Measurements from ENCODE around the gene C2CD2.

DNA sequence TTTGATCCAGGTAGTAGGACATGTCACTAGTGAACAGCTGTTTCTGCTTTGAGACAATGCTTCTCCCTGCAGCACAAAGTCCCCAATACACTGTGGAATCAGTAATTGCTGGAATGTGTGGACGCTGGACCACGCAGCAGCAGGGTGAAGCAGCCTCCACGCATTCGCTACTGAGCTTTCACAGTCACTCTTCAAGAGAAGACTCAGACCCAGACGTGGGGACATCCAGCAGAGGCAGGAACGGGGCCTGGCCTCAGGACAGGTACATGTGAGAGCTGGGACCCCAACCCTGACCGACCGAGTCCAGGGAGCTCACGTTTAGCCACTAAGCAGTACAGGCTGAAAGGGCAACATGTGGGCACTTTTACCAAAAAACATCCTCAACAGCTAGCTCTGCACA lies 40.6 kb downstream of the C2CD2 start:
- TF ChIP-seq CTCF (IDR thresholded peaks at IDR 0.05) (no peak), POLR2A (IDR thresholded peaks at IDR 0.05) (no peak)

Measured in uterus (tissue), 2 donors.